ENCODE data around the gene CRIP1.

DNA sequence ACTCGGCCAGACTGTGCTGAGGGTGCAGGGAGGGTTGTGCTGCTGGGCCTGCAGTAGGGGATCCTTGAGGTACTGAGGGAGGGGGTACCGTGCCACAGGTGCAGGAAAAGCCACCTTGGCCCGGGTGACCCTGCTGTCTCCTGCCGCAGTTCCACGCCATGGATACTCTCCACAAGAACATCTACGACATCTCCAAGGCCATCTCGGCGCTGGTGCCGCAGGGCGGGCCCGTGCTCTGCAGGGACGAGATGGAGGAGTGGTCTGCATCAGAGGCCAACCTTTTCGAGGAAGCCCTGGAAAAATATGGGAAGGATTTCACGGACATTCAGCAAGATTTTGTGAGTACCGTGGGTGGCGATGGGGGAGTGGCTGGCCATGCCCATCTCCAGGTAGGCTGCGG, 26.1 kb upstream of the CRIP1 start:
- no peak for TF ChIP-seq POLR2A (IDR thresholded peaks at IDR 0.05)
- TF ChIP-seq, protein P1, sequence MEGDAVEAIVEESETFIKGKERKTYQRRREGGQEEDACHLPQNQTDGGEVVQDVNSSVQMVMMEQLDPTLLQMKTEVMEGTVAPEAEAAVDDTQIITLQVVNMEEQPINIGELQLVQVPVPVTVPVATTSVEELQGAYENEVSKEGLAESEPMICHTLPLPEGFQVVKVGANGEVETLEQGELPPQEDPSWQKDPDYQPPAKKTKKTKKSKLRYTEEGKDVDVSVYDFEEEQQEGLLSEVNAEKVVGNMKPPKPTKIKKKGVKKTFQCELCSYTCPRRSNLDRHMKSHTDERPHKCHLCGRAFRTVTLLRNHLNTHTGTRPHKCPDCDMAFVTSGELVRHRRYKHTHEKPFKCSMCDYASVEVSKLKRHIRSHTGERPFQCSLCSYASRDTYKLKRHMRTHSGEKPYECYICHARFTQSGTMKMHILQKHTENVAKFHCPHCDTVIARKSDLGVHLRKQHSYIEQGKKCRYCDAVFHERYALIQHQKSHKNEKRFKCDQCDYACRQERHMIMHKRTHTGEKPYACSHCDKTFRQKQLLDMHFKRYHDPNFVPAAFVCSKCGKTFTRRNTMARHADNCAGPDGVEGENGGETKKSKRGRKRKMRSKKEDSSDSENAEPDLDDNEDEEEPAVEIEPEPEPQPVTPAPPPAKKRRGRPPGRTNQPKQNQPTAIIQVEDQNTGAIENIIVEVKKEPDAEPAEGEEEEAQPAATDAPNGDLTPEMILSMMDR (IDR thresholded peaks at IDR 0.05), result no peak

All from sigmoid colon (tissue), 3 donors.